Neural progenitor cell (in vitro differentiated cells): Measurements from ENCODE around the gene SHKBP1. TPM values are rescaled to one million over a fixed set of nuclear protein-coding genes. Genes with fewer than 3 reads are reported as not detected.

Experiments used
- DNase-seq: peaks from one replicate; pipeline ENCODE4 v3.0.0-alpha.2; 2016; ENCODE audit warnings: low spot score
- H2AFZ ChIP-seq: fragments of 200-600 bp; sonication (generic); replicated peaks from 2 replicates; pipeline ENCODE4 v1.6.1; 2016; ENCODE audit warnings: antibody characterized with exemption
- H3F3A ChIP-seq: fragments of 200-600 bp; sonication (generic); 2 replicates; pipeline ENCODE4 v1.6.1; 2016; ENCODE audit warnings: antibody characterized with exemption, low read depth
- H3K27ac ChIP-seq: fragments of 200-600 bp; sonication (generic); 2 replicates; pipeline ENCODE4 v1.5.1; 2016; ENCODE audit warnings: mild to moderate bottlenecking
- H3K27me3 ChIP-seq: fragments of 200-600 bp; sonication (generic); 2 replicates; pipeline ENCODE4 v1.6.1; 2016; ENCODE audit warnings: mild to moderate bottlenecking, moderate library complexity
- H3K36me3 ChIP-seq: fragments of 200-600 bp; sonication (generic); 2 replicates; pipeline ENCODE4 v1.5.1; 2016
- H3K4me1 ChIP-seq: fragments of 200-600 bp; sonication (generic); 2 replicates; pipeline ENCODE4 v1.6.1; 2016; ENCODE audit warnings: mixed run types
- H3K4me2 ChIP-seq: fragments of 200-600 bp; sonication (generic); 2 replicates; pipeline ENCODE4 v1.6.1; 2016
- H3K4me3 ChIP-seq: fragments of 200-600 bp; sonication (generic); 2 replicates; pipeline ENCODE4 v1.5.1; 2016
- H3K79me2 ChIP-seq: fragments of 200-600 bp; sonication (generic); 2 replicates; pipeline ENCODE4 v1.6.1; 2016; ENCODE audit warnings: low read depth
- H3K9ac ChIP-seq: fragments of 200-600 bp; sonication (generic); 2 replicates; pipeline ENCODE4 v1.6.1; 2016
- H3K9me3 ChIP-seq: fragments of 200-600 bp; sonication (generic); 2 replicates; pipeline ENCODE4 v1.5.1; 2016; ENCODE audit warnings: low read depth
- H4K20me1 ChIP-seq: fragments of 200-600 bp; sonication (generic); 2 replicates; pipeline ENCODE4 v1.6.1; 2016; ENCODE audit warnings: low read depth
- H3K27ac Mint-ChIP-seq: 3 replicates; pipeline ENCODE4 v1.8.0; 2021; ENCODE audit warnings: mixed read lengths
- H3K27me3 Mint-ChIP-seq: 2 replicates; pipeline ENCODE4 v1.8.0; 2022; ENCODE audit warnings: low read depth, mild to moderate bottlenecking, inconsistent platforms, moderate library complexity, mixed read lengths; ENCODE audit not compliant: insufficient read depth
- H3K36me3 Mint-ChIP-seq: 3 replicates; pipeline ENCODE4 v1.8.0; 2021; ENCODE audit warnings: mixed read lengths
- H3K4me1 Mint-ChIP-seq: 3 replicates; pipeline ENCODE4 v1.8.0; 2021; ENCODE audit warnings: mixed read lengths
- H3K4me3 Mint-ChIP-seq: 3 replicates; pipeline ENCODE4 v1.8.0; 2021; ENCODE audit warnings: mild to moderate bottlenecking, moderate library complexity, mixed read lengths
- H3K9me3 Mint-ChIP-seq: 3 replicates; pipeline ENCODE4 v1.8.0; 2020; ENCODE audit warnings: mixed read lengths
- CTCF ChIP-seq: fragments of 200-600 bp; sonication (generic); IDR thresholded peaks from 2 replicates; pipeline ENCODE4 v1.5.1; 2017; ENCODE audit warnings: antibody characterized with exemption, mild to moderate bottlenecking
- EZH2 ChIP-seq: fragments of 200-600 bp; sonication (generic); IDR thresholded peaks from 2 replicates; pipeline ENCODE4 v1.6.1; 2017; ENCODE audit warnings: antibody characterized with exemption, mild to moderate bottlenecking, moderate library complexity
- EZH2phosphoT487 ChIP-seq: fragments of 200-600 bp; sonication (generic); IDR thresholded peaks from 2 replicates; pipeline ENCODE4 v1.6.1; 2017; ENCODE audit warnings: antibody characterized with exemption
- total RNA-seq: library from RNA; depleted of rRNA; stranded (reverse); fragments of >200 nt; gene quantifications from 2 replicates; pipeline ENCODE4 v1.2.3, GENCODE V29; 2015; ENCODE audit warnings: low replicate concordance

The SHKBP1 gene
- total RNA-seq, 1 donor from 2014 or later = 20.6 TPM

DNA sequence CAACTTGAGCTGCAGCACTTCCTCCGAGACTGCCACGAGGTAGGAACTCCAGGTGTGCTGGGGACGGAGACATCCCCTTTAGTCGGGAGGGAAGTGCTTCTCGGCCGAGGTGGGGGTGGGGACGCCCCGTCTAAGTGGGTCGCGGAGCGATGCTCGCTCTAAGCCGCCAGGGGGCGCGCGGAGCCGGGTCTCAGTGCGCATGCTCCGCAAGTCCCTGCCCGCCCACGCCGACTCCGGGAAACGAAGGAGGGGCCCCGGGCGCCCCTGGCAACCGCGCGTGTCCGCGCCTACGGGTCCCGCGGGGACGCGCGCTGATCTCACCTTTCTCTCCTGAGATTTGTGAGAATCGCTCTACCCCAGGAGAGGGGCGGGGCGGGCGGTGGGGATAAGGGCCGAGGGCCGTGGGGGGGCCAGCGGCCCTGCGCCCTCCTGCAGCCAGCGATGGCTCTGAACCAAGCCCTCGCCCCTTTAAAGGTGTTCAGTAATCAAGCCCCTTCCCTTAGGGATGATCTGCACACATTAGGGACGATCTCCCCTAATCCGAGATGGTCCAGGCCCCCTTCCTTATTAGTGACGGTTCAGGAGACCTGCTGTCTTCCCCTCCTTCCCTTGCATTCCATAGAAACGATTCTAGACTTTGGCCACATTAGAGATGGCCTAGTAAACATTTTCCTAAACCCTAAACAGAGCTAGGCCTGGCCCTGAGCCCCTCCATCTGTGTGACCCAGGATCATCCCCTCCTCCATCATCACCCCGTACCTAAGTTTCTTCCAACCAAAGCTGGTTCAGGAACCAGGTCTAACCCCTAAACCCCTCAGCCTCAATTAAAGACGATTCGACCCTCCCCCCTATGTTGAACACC is 47.3 kb upstream of the SHKBP1 start:
- no peak overlapping the region for H2AFZ ChIP-seq
- peak overlapping the region; percentile 43 for H3K4me3 ChIP-seq
- peak overlapping the region; percentile 74 for H3K4me2 ChIP-seq
- peaks cover 25% of the 10 kb centered on the region for H3K27me3 Mint-ChIP-seq
- H3K9ac ChIP-seq = no peak overlapping the region
- peak overlapping the region; percentile 16 for H3K27ac Mint-ChIP-seq
- H3K9me3 ChIP-seq = no peaks in the 10 kb centered on the region
- H4K20me1 ChIP-seq = peaks cover 3% of the 10 kb centered on the region
- H3K36me3 Mint-ChIP-seq = no peaks in the 10 kb centered on the region
- H3K27ac ChIP-seq = no peak overlapping the region
- H3K4me3 Mint-ChIP-seq = peak overlapping the region; percentile 81
- H3K79me2 ChIP-seq = no peaks in the 10 kb centered on the region
- DNase-seq = peak; percentile 95
- H3K9me3 Mint-ChIP-seq = no peaks in the 10 kb centered on the region
- peaks cover 8% of the 10 kb centered on the region for H3F3A ChIP-seq
- TF ChIP-seq CTCF (peak; percentile 93), EZH2phosphoT487 (no peak)
- peaks cover 8% of the 10 kb centered on the region for H3K4me1 ChIP-seq
- peaks cover 19% of the 10 kb centered on the region for H3K4me1 Mint-ChIP-seq
- peaks cover 19% of the 10 kb centered on the region for H3K27me3 ChIP-seq
- H3K36me3 ChIP-seq = no peaks in the 10 kb centered on the region

DNA sequence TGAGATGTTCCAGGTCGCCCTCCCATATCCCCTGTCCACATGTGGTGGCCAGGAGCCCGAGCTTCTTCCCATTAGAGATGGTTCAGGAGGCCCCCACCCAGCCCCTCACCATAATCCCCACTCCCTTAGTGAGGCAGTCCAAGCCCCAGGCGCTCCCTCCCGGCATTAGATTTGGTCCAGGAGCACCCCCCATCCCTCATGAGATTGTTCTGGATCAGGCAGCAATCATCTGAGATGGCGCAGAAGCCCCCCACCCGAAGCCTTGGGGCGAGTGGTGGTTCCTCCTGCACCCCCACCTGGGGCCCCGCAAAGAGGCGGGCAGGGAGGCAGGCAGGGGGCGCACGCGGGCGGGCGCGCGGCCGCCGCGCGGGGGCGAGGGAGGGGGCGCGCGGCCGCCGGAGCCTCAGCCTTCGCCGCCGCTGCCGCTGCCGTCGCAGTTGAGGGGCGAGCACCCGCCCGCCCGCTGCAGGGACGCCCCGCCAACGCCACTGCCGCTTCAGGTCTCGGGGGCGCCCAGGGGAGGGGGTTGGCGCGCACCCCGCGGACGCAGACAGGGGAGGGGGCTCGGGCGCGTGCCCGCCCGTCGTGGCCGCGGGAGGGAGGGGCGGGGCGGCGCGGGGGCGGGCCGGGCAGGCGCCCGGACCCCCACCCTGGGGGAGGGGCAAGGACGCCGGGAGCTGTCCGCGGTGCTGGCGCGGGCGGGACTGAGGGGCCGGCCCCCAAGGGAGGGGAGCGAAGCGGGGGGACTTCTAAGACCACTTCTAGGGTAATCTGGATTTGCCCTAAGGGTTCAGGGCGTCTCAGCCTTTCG is 46.4 kb upstream of the SHKBP1 start:
- Histone ChIP-seq H3K36me3 (no peaks in the 10 kb centered on the region), H3K9ac (no peak overlapping the region), H3K27me3 (peaks cover 19% of the 10 kb centered on the region), H3K4me1 (peaks cover 8% of the 10 kb centered on the region), H2AFZ (no peak overlapping the region), H3K4me3 (peak overlapping the region; percentile 42), H3K4me2 (peak overlapping the region; percentile 74), H3K9me3 (no peaks in the 10 kb centered on the region), H3K27ac (no peak overlapping the region), H3K79me2 (no peaks in the 10 kb centered on the region), H4K20me1 (peaks cover 3% of the 10 kb centered on the region), H3F3A (peaks cover 8% of the 10 kb centered on the region)
- DNase-seq = peak; percentile 89
- no peaks in the 10 kb centered on the region for H3K9me3 Mint-ChIP-seq
- H3K27ac Mint-ChIP-seq = no peak overlapping the region
- H3K4me3 Mint-ChIP-seq = peak overlapping the region; percentile 81
- TF ChIP-seq EZH2 (no peak), CTCF (peak; percentile 47), EZH2phosphoT487 (no peak)
- H3K27me3 Mint-ChIP-seq = peaks cover 18% of the 10 kb centered on the region
- H3K36me3 Mint-ChIP-seq = no peaks in the 10 kb centered on the region
- H3K4me1 Mint-ChIP-seq = peaks cover 15% of the 10 kb centered on the region

DNA sequence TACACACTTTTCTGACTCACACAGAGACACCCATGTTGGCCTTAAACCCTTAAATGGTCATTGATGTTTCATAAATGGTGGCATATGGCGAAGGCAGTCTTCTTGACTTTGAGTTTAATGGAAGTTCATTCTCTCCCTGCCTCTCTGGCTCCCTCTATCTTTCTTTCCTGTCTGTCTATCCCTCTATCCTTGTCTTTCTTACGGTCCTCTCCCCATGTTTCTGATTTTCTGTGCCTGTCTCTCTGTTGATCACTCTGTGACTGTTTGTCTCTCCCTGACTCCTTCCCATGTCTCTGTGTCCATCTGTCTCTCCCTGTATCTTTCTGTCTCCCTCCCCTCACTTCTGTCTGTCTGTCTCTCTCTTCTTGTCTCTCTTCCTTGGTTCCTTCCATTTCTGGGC is 43.2 kb upstream of the SHKBP1 start:
- TF ChIP-seq CTCF (peak; percentile 25), EZH2phosphoT487 (no peak)
- peaks cover 18% of the 10 kb centered on the region for H3K27me3 Mint-ChIP-seq
- peaks cover 19% of the 10 kb centered on the region for H3K27me3 ChIP-seq
- H2AFZ ChIP-seq = no peak overlapping the region
- DNase-seq = no peak
- no peak overlapping the region for H3K9ac ChIP-seq
- no peak overlapping the region for H3K4me3 ChIP-seq
- H3K27ac ChIP-seq = no peak overlapping the region
- no peak overlapping the region for H3K27ac Mint-ChIP-seq
- peaks cover 8% of the 10 kb centered on the region for H3K4me1 ChIP-seq
- no peak overlapping the region for H3K4me2 ChIP-seq
- peaks cover 8% of the 10 kb centered on the region for H3F3A ChIP-seq
- H3K9me3 ChIP-seq = no peaks in the 10 kb centered on the region
- no peaks in the 10 kb centered on the region for H3K79me2 ChIP-seq
- H3K4me3 Mint-ChIP-seq = no peak overlapping the region
- peaks cover 3% of the 10 kb centered on the region for H4K20me1 ChIP-seq
- no peaks in the 10 kb centered on the region for H3K36me3 Mint-ChIP-seq
- H3K4me1 Mint-ChIP-seq = peaks cover 12% of the 10 kb centered on the region
- no peaks in the 10 kb centered on the region for H3K9me3 Mint-ChIP-seq
- H3K36me3 ChIP-seq = no peaks in the 10 kb centered on the region
